Trophoblast cell (in vitro differentiated cells and primary cell): ENCODE measurements around the gene UNC13B.
A peak's percentile ranks its signal among the peaks of the same experiment; 100 is the strongest.

Experiments used
- DNase-seq, 2 donors: peaks; one replicate each; pipeline ENCODE4 v3.0.0-alpha.2; 2016
- H2AFZ ChIP-seq: 2 replicates; pipeline ENCODE4 v1.6.1; 2013; ENCODE audit warnings: low read length, moderate library complexity, mild to moderate bottlenecking; ENCODE audit not compliant: insufficient read depth, poor library complexity
- H2AK5ac ChIP-seq: 2 replicates; pipeline ENCODE4 v1.6.1; 2013; ENCODE audit warnings: mild to moderate bottlenecking, low read length
- H2BK120ac ChIP-seq: 2 replicates; pipeline ENCODE4 v1.6.1; 2013; ENCODE audit warnings: low read length, mild to moderate bottlenecking, moderate library complexity; ENCODE audit not compliant: insufficient read depth, poor library complexity
- H2BK12ac ChIP-seq: 2 replicates; pipeline ENCODE4 v1.6.1; 2013; ENCODE audit warnings: mild to moderate bottlenecking, low read length, moderate library complexity
- H2BK5ac ChIP-seq: 2 replicates; pipeline ENCODE4 v1.6.1; 2013; ENCODE audit warnings: low read length, low read depth, moderate library complexity, mild to moderate bottlenecking; ENCODE audit not compliant: poor library complexity
- H3K14ac ChIP-seq: 2 replicates; pipeline ENCODE4 v1.6.1; 2013; ENCODE audit warnings: mild to moderate bottlenecking, low read length
- H3K18ac ChIP-seq: 2 replicates; pipeline ENCODE4 v1.6.1; 2013; ENCODE audit warnings: mild to moderate bottlenecking, low read length
- H3K23ac ChIP-seq: 2 replicates; pipeline ENCODE4 v1.6.1; 2013; ENCODE audit warnings: low read length
- H3K27ac ChIP-seq: 2 replicates; pipeline ENCODE4 v1.5.1; 2013; ENCODE audit warnings: low read depth, mild to moderate bottlenecking, inconsistent platforms, low read length, moderate library complexity
- H3K27me3 ChIP-seq: 2 replicates; pipeline ENCODE4 v1.6.1; 2013; ENCODE audit warnings: inconsistent platforms, mild to moderate bottlenecking, low read length, moderate library complexity; ENCODE audit not compliant: insufficient read depth
- H3K36me3 ChIP-seq, 2 experiments: 1 replicate in 1 of 2; 2 replicates in 1 of 2; pipeline ENCODE4 v1.6.1; 2013; ENCODE audit warnings: low read length in 2 of 2, mild to moderate bottlenecking in 2 of 2, moderate library complexity in 1 of 2; ENCODE audit not compliant: insufficient read depth in 2 of 2, control insufficient read depth in 1 of 2
- H3K4ac ChIP-seq: 2 replicates; pipeline ENCODE4 v1.6.1; 2013; ENCODE audit warnings: low read depth, mild to moderate bottlenecking, low read length, moderate library complexity
- H3K4me1 ChIP-seq, 2 experiments: 1 replicate in 1 of 2; 2 replicates in 1 of 2; pipeline ENCODE4 v1.6.1; 2013; ENCODE audit warnings: low read length in 2 of 2, mild to moderate bottlenecking in 2 of 2, moderate library complexity in 1 of 2; ENCODE audit not compliant: insufficient read depth in 2 of 2, control insufficient read depth in 1 of 2
- H3K4me2 ChIP-seq: 2 replicates; pipeline ENCODE4 v1.6.1; 2013; ENCODE audit warnings: inconsistent platforms, mild to moderate bottlenecking, low read length, moderate library complexity
- H3K4me3 ChIP-seq: 2 replicates; pipeline ENCODE4 v1.5.1; 2013; ENCODE audit warnings: mild to moderate bottlenecking, low read depth, low read length, inconsistent platforms
- H3K79me1 ChIP-seq: one replicate; pipeline ENCODE4 v1.6.1; 2013; ENCODE audit warnings: low read length
- H3K79me2 ChIP-seq: 2 replicates; pipeline ENCODE4 v1.6.1; 2013; ENCODE audit warnings: low read length, mild to moderate bottlenecking; ENCODE audit not compliant: control insufficient read depth, insufficient read depth, poor library complexity
- H3K9ac ChIP-seq: 2 replicates; pipeline ENCODE4 v1.6.1; 2013; ENCODE audit warnings: mild to moderate bottlenecking, low read length
- H3K9me3 ChIP-seq: 2 replicates; pipeline ENCODE4 v1.6.1; 2013; ENCODE audit warnings: low read depth, mild to moderate bottlenecking, control low read depth, inconsistent platforms, low read length; ENCODE audit not compliant: insufficient read depth
- H4K12ac ChIP-seq: 2 replicates; pipeline ENCODE4 v1.6.1; 2013; ENCODE audit warnings: low read depth, mild to moderate bottlenecking, low read length, moderate library complexity
- H4K8ac ChIP-seq: 2 replicates; pipeline ENCODE4 v1.6.1; 2013; ENCODE audit warnings: low read depth, mild to moderate bottlenecking, low read length, moderate library complexity
- H4K91ac ChIP-seq: one replicate; pipeline ENCODE4 v1.6.1; 2013; ENCODE audit warnings: low read depth, mild to moderate bottlenecking, low read length, moderate library complexity
- WGBS: extraction: QIAGEN DNeasy Blood & Tissue Kit; methylation state at CpG from one replicate; pipeline ENCODE4 v1.1.7; 2013; ENCODE audit warnings: missing lambda C conversion rate; ENCODE audit not compliant: insufficient read length, insufficient coverage; ENCODE audit errors: extremely low coverage; 5-methylcytosine and 5-hydroxymethylcytosine counted together

The UNC13B gene

GRCh38 chr9:35318741-35319140 is 156.9 kb downstream of the UNC13B start:
- Histone ChIP-seq H3K23ac (no peak overlapping the region), H3K79me2 (no peaks in the 10 kb centered on the region), H4K91ac (no peak overlapping the region), H3K4me3 (no peak overlapping the region), H3K27ac (no peak overlapping the region), H2AK5ac (no peak overlapping the region), H3K4me2 (no peak overlapping the region), H3K4me1 (peaks cover 0 to 2% of the 10 kb centered on the region in 2 experiments), H3K18ac (no peak overlapping the region), H2BK5ac (no peak overlapping the region), H3K36me3 (no peaks in the 10 kb centered on the region), H2BK12ac (no peak overlapping the region), H2AFZ (no peak overlapping the region), H3K27me3 (no peaks in the 10 kb centered on the region), H3K79me1 (no peaks in the 10 kb centered on the region), H3K9me3 (no peaks in the 10 kb centered on the region), H3K4ac (no peak overlapping the region), H3K9ac (no peak overlapping the region), H2BK120ac (no peak overlapping the region), H4K12ac (no peak overlapping the region), H3K14ac (no peak overlapping the region), H4K8ac (no peak overlapping the region)
- no peak for DNase-seq
- WGBS = no CpG with 5 or more reads among the region's 1 CpG

DNA sequence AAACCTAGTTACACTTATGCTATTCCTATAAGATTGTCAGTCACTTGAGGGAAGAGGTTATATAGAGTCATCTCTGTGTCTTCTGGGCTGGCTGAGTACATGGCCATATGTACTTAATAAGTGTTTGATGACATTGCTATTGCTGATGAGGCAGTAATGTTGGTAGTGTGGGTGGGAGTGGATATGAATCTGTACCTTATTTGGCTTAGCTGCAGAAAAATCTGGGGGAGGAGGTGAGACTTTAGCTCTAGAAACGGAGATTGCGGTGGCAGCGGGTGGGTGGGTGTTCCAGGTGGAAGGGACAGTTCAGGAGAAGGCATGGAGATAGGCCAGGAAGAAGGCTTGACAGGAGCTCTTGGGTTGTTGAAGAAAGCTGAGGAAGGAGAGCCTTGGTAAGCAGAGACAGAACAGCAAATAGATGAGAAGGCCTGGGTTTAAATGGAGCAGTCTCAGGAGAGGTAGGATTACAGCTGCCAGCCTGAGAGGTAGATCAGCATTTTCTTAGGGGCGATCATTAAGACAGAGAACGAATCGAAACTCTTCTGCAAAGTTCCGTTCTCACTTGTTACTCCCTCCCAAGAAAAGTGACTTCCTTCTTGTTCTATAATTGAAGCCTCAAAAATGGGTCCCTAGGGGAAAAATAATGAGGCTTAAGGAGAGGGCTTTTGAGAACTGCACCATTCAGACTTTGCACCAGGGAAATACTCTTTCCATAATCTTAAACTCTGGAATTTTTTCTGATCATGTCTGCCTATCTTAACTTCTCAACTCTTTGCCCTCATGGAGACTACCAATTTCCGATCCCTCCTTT is 160.5 kb downstream of the UNC13B start:
- no peak for DNase-seq
- Histone ChIP-seq H3K79me2 (no peaks in the 10 kb centered on the region), H2BK12ac (no peak overlapping the region), H4K91ac (no peak overlapping the region), H2BK5ac (no peak overlapping the region), H3K9ac (no peak overlapping the region), H3K27me3 (no peaks in the 10 kb centered on the region), H2AK5ac (no peak overlapping the region), H4K8ac (no peak overlapping the region), H3K4me1 (no peaks in the 10 kb centered on the region), H3K23ac (no peak overlapping the region), H4K12ac (no peak overlapping the region), H2AFZ (no peak overlapping the region), H3K4me2 (no peak overlapping the region), H3K36me3 (no peaks in the 10 kb centered on the region), H3K4ac (no peak overlapping the region), H3K14ac (no peak overlapping the region), H3K27ac (no peak overlapping the region), H3K18ac (no peak overlapping the region), H2BK120ac (no peak overlapping the region), H3K4me3 (no peak overlapping the region), H3K79me1 (no peaks in the 10 kb centered on the region), H3K9me3 (no peaks in the 10 kb centered on the region)
- 100% methylated on average over 1 of the region's 8 CpGs for WGBS

GRCh38 chr9:35324966-35325365 is 163.2 kb downstream of the UNC13B start:
- WGBS = no CpG with 5 or more reads among the region's 3 CpGs
- Histone ChIP-seq H4K12ac (no peak overlapping the region), H3K27me3 (no peaks in the 10 kb centered on the region), H2AFZ (no peak overlapping the region), H2BK120ac (no peak overlapping the region), H3K4ac (no peak overlapping the region), H3K4me3 (no peak overlapping the region), H3K18ac (no peak overlapping the region), H3K27ac (no peak overlapping the region), H2AK5ac (no peak overlapping the region), H3K79me1 (no peaks in the 10 kb centered on the region), H3K9ac (no peak overlapping the region), H3K23ac (no peak overlapping the region), H4K91ac (no peak overlapping the region), H3K9me3 (no peaks in the 10 kb centered on the region), H3K4me2 (no peak overlapping the region), H3K79me2 (no peaks in the 10 kb centered on the region), H3K36me3 (no peaks in the 10 kb centered on the region), H2BK12ac (no peak overlapping the region), H3K4me1 (no peaks in the 10 kb centered on the region), H2BK5ac (no peak overlapping the region), H4K8ac (no peak overlapping the region), H3K14ac (no peak overlapping the region)
- no peak for DNase-seq

- no peak overlapping the region for H2BK5ac ChIP-seq
- no CpG with 5 or more reads among the region's 1 CpG for WGBS
- H3K23ac ChIP-seq = no peak overlapping the region
- H3K79me2 ChIP-seq = no peaks in the 10 kb centered on the region
- H3K4me3 ChIP-seq = no peak overlapping the region
- H3K4ac ChIP-seq = no peak overlapping the region
- no peak overlapping the region for H3K14ac ChIP-seq
- no peak overlapping the region for H2BK12ac ChIP-seq
- no peaks in the 10 kb centered on the region for H3K79me1 ChIP-seq
- no peak overlapping the region for H4K12ac ChIP-seq
- no peak overlapping the region for H2AFZ ChIP-seq
- H2AK5ac ChIP-seq = no peak overlapping the region
- H3K9me3 ChIP-seq = no peaks in the 10 kb centered on the region
- H3K36me3 ChIP-seq = no peaks in the 10 kb centered on the region
- H4K91ac ChIP-seq = no peak overlapping the region
- H4K8ac ChIP-seq = no peak overlapping the region
- no peak overlapping the region for H2BK120ac ChIP-seq
- H3K18ac ChIP-seq = no peak overlapping the region
- H3K27me3 ChIP-seq = no peaks in the 10 kb centered on the region
- H3K4me2 ChIP-seq = no peak overlapping the region
- no peak overlapping the region for H3K9ac ChIP-seq
- H3K27ac ChIP-seq = no peak overlapping the region
- peak; percentile 50 to 82 for DNase-seq
- no peaks in the 10 kb centered on the region for H3K4me1 ChIP-seq
These were observed 171.7 kb downstream of the UNC13B start for GRCh38 chr9:35333551-35333950.
